ENCODE measurements around the gene TRAM2. TPM values are rescaled to one million over a fixed set of nuclear protein-coding genes. Genes with fewer than 3 reads are reported as not detected.

The TRAM2 gene
- total and polyA plus RNA-seq, 2 of the 8 experiments (the other 6 are each of a cell fraction or from before 2014, with no cell fraction given), result 9.0 to 21.4 TPM

DNA sequence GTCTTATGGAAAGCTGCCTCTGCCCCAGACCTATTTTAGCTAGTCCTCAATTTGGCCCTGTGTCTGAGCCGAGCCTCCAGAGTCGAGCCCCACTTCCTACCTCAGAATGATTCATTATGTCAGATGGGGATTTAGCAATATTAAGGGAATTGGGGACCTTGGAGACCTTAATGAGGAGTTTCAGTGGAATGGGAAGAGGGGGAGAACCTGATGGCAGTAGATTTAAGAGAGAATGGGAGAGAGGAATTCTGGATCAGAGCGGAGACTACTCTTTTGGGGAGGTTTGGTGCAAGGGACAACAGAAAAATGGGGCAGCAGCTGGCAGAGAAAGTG, 93.2 kb downstream of the TRAM2 start:
- no peaks in the 10 kb centered on the region for H3K36me3 ChIP-seq (ENCODE audit: control insufficient read depth in 2 of 4, insufficient read depth in 4 of 4, low read length in 3 of 4)
- H2BK20ac ChIP-seq (ENCODE audit: low read length), result no peak overlapping the region
- H2AFZ ChIP-seq (ENCODE audit: low read length), result no peak overlapping the region
- H2BK120ac ChIP-seq (replicated peaks; ENCODE audit: low read depth, low read length), result no peak overlapping the region
- no peak overlapping the region for H3K56ac ChIP-seq (replicated peaks; ENCODE audit: insufficient read length, low read depth, low read length)
- WGBS, 2 experiments (ENCODE audit: extremely low coverage in 1 of 2, insufficient coverage in 1 of 2, insufficient read length in 1 of 2, insufficient replicate concordance in 2 of 2, low coverage in 1 of 2, low lambda C conversion rate in 2 of 2, missing lambda C conversion rate in 1 of 2), result 92% methylated on average over 3 of the region's 3 CpGs; no CpG with 5 or more reads in 1 of the 2 experiments
- no peak for DNase-seq (ENCODE audit: low read depth in 1 of 2, low spot score in 2 of 2)
- no peak overlapping the region for H3K4me2 ChIP-seq (ENCODE audit: insufficient read depth in 1 of 2, low read depth in 2 of 2, low read length in 2 of 2)
- no peak overlapping the region for H2BK5ac ChIP-seq (ENCODE audit: low read depth, low read length)
- no peak overlapping the region for H3K9ac ChIP-seq (replicated peaks in 1 of 4; ENCODE audit: extremely low read depth in 1 of 4, low read depth in 3 of 4, low read length in 3 of 4)
- no peak overlapping the region for H4K5ac ChIP-seq (ENCODE audit: insufficient read length, low read depth, low read length)
- H2BK12ac ChIP-seq (ENCODE audit: low read depth, low read length), result no peak overlapping the region
- ChIA-PET POLR2A (ENCODE audit: partially characterized antibody) (interaction anchor here (1.1 kb wide), 1 partner anchor 9 kb away, joined by 3 read pairs; no protein-coding TSS in a partner anchor), CTCF (ENCODE audit: partially characterized antibody) (interaction anchor here (1.1 kb wide), 1 partner anchor 149 kb away, joined by 3 read pairs; no protein-coding TSS in a partner anchor)
- H3K79me2 ChIP-seq (ENCODE audit: control insufficient read depth in 1 of 2, insufficient read depth in 2 of 2, low read length in 2 of 2), result no peaks in the 10 kb centered on the region
- H3K27me3 ChIP-seq (replicated peaks in 1 of 4; ENCODE audit: control insufficient read depth in 3 of 4, extremely low read depth in 1 of 4, insufficient read depth in 3 of 4, low read length in 3 of 4), result no peaks in the 10 kb centered on the region
- H3K4ac ChIP-seq (replicated peaks; ENCODE audit: insufficient read length, low read depth, low read length), result no peak overlapping the region
- no peaks in the 10 kb centered on the region for H3K23me2 ChIP-seq (ENCODE audit: low read depth, low read length)
- H3K4me3 ChIP-seq (ENCODE audit: extremely low read depth in 1 of 4, insufficient read depth in 2 of 4, low read depth in 3 of 4, low read length in 4 of 4), result no peak overlapping the region
- no peak overlapping the region for H4K8ac ChIP-seq (ENCODE audit: extremely low read depth, insufficient read depth, low read length)
- no peaks in the 10 kb centered on the region for H4K20me1 ChIP-seq (replicated peaks in 1 of 2; ENCODE audit: control insufficient read depth in 1 of 2, insufficient read depth in 2 of 2, low read length in 2 of 2)
- TF ChIP-seq RNF2 (IDR thresholded peaks at IDR 0.05; ENCODE audit: borderline replicate concordance, low read depth, low read length, missing control alignments, poor library complexity, severe bottlenecking), result no peak
- no peak for TF ChIP-seq SUZ12 (IDR thresholded peaks at IDR 0.05; ENCODE audit: low read length)
- no peak for TF ChIP-seq CHD2 (IDR thresholded peaks at IDR 0.05; ENCODE audit: low read length)
- FAIRE-seq, result no peak
- H3K79me1 ChIP-seq (ENCODE audit: low read depth, low read length), result no peaks in the 10 kb centered on the region
- no peak overlapping the region for H2BK15ac ChIP-seq (ENCODE audit: low read length)
- no peak overlapping the region for H4K91ac ChIP-seq (replicated peaks; ENCODE audit: insufficient read length, low read length)
- no peaks in the 10 kb centered on the region for H3K9me3 ChIP-seq (ENCODE audit: insufficient read depth in 2 of 2, low read depth in 1 of 2, low read length in 1 of 2)
- H3K23ac ChIP-seq (ENCODE audit: insufficient read length), result no peak overlapping the region
- H3K14ac ChIP-seq (ENCODE audit: insufficient read length), result no peak overlapping the region
- H3K18ac ChIP-seq (ENCODE audit: extremely low read depth, low read length), result no peak overlapping the region
- H3K27ac ChIP-seq (ENCODE audit: low read depth, low read length), result no peak overlapping the region
- H3K4me1 ChIP-seq (replicated peaks in 1 of 4; ENCODE audit: control insufficient read depth in 3 of 4, insufficient read depth in 4 of 4, low read length in 3 of 4), result no peaks in the 10 kb centered on the region
- H2AK5ac ChIP-seq (ENCODE audit: low read depth, low read length), result no peak overlapping the region
